Pancreas (tissue), 10 donors: ENCODE results near the gene B4GALNT3. TPM values are rescaled to one million over a fixed set of nuclear protein-coding genes. Genes with fewer than 3 reads are reported as not detected.
A peak's percentile ranks its signal among the peaks of the same experiment; 100 is the strongest.

Source experiments
- ATAC-seq, 4 donors: fragments of 200-7000 bp; cut with Tn5 transposase; one replicate each; pipeline versions ENCODE4 v1.8.0 to v1.9.1; 2020; ENCODE audit warnings: mild to moderate bottlenecking in 4 of 4, moderate library complexity in 4 of 4
- DNase-seq, 6 donors: peaks; one replicate each; pipeline ENCODE4 v3.0.0-alpha.2; 2020
- FAIRE-seq: peaks from 2 replicates; lab custom pipeline; 2012; peaks lifted over from hg19 to GRCh38; lab: Jason Lieb, UNC
- H3K27ac ChIP-seq, 4 donors: fragments of 200-600 bp; sonication (generic); 1 replicate in 3 of 4; 2 replicates in 1 of 4; pipeline versions ENCODE4 v1.5.0 to v1.8.0; 2020
- H3K27me3 ChIP-seq, 4 donors: fragments of 200-600 bp; one replicate each; pipeline ENCODE4 v1.8.0; 2021
- H3K36me3 ChIP-seq, 3 donors: fragments of 200-600 bp; sonication (generic) in 1 of 3; one replicate each; pipeline versions ENCODE4 v1.5.0 to v1.8.0; 2020 to 2021
- H3K4me1 ChIP-seq, 3 donors: fragments of 200-600 bp; one replicate each; pipeline ENCODE4 v1.8.0; 2021
- H3K4me3 ChIP-seq, 4 donors: fragments of 200-600 bp; sonication (generic) in 2 of 4; one replicate each; pipeline versions ENCODE4 v1.5.0 to v1.8.0; 2020 to 2021
- H3K9me3 ChIP-seq, 4 donors: fragments of 200-600 bp; one replicate each; pipeline ENCODE4 v1.8.0; 2021
- CTCF ChIP-seq, 4 donors: fragments of 200-600 bp; sonication (generic) in 3 of 4; IDR thresholded peaks; one replicate each; pipeline versions ENCODE4 v1.5.0 to v1.8.0; 2021; ENCODE audit warnings: antibody characterized with exemption in 4 of 4
- WGBS, 2 donors: extraction: QIAGEN DNeasy Blood & Tissue Kit; methylation state at CpG; one replicate each; pipeline ENCODE4 v1.1.7; 2013; 5-methylcytosine and 5-hydroxymethylcytosine counted together
- intact Hi-C, 3 donors: fragments of 100-400 bp; cut with DNase I; formaldehyde crosslinking; loops; one replicate each; pipeline versions ENCODE4 v1.11.1 to v1.14.2; 2022
- polyA plus RNA-seq, 2 donors: library from polyadenylated mRNA; stranded (reverse); fragments of 200-250 nt; gene quantifications; one replicate each; pipeline ENCODE4 v1.2.3, GENCODE V29; 2013
- total RNA-seq, 6 donors: library from RNA; stranded (reverse); fragmentation: NEBNext Ultra II Directional in 4 of 6; extraction: Animal tissue kit (Norgen Biotek cat#: 25700) in 4 of 6; gene quantifications; one replicate each; pipeline versions ENCODE4 v1.2.1 to v1.2.4, GENCODE V29; 2021 to 2023
- donor health status: healthy with polysubstance abuse.
- donor health status: DM: no; HTN: no; CAD: no; lungs with moderate emphysema.
- donor health status: DM: no; HTN: no; CAD: no.
- donor health status: control.
- donor health status: control.
- donor health status: Bipolar disorder and iron deficiency.
- donor health status: DM: yes; HTN: yes; CAD: no.
- donor health status: DM: no; HTN: no; CAD: no.
- donor health status: DM: no; HTN: no; CAD: no.
- donor health status: DM: yes; HTN: yes; CAD: no.

B4GALNT3 gene
- total and polyA plus RNA-seq, 8 donors, result 3.8 to 19.5 (median 7.7) TPM

GRCh38 chr12:585062-586061 is 125.6 kb downstream of the B4GALNT3 start:
- DNase-seq (no peak), FAIRE-seq (no peak), ATAC-seq (peak in 1 of 4 donors; percentile 32)
- TF ChIP-seq CTCF (IDR thresholded peaks at IDR 0.05), result no peak
- 74 to 78% methylated on average over 27 to 30 of the region's 30 CpGs for WGBS, 2 donors
- intact Hi-C loops, result no loop called here
- Histone ChIP-seq H3K4me1 (peaks cover 0 to 5% (median 2%) of the 10 kb centered on the region in 3 donors), H3K27ac (no peak overlapping the region), H3K9me3 (no peaks in the 10 kb centered on the region), H3K27me3 (no peaks in the 10 kb centered on the region), H3K36me3 (no peaks in the 10 kb centered on the region), H3K4me3 (no peak overlapping the region)

GRCh38 chr12:586318-587071 is 126.8 kb downstream of the B4GALNT3 start:
- H3K4me1 ChIP-seq, result peaks cover 4 to 10% (median 8%) of the 10 kb centered on the region in 3 donors
- intact Hi-C loops, result no loop called here
- FAIRE-seq (no peak), ATAC-seq (no peak), DNase-seq (no peak)
- no peaks in the 10 kb centered on the region for H3K27me3 ChIP-seq
- H3K4me3 ChIP-seq, result no peak overlapping the region
- 90 to 93% methylated on average over 16 of the region's 16 CpGs for WGBS, 2 donors
- no peak for TF ChIP-seq CTCF (IDR thresholded peaks at IDR 0.05)
- H3K27ac ChIP-seq, result no peak overlapping the region
- no peaks in the 10 kb centered on the region for H3K9me3 ChIP-seq
- no peaks in the 10 kb centered on the region for H3K36me3 ChIP-seq

GRCh38 chr12:587132-588023 is 127.6 kb downstream of the B4GALNT3 start:
- 86 to 87% methylated on average over 18 of the region's 18 CpGs for WGBS, 2 donors
- no peak for FAIRE-seq
- no peak for DNase-seq
- no peak overlapping the region for H3K4me3 ChIP-seq
- no peaks in the 10 kb centered on the region for H3K9me3 ChIP-seq
- no peak for TF ChIP-seq CTCF (IDR thresholded peaks at IDR 0.05)
- no peaks in the 10 kb centered on the region for H3K27me3 ChIP-seq
- no peak overlapping the region for H3K27ac ChIP-seq
- no peaks in the 10 kb centered on the region for H3K36me3 ChIP-seq
- no peak for ATAC-seq
- peaks cover 13 to 19% (median 16%) of the 10 kb centered on the region in 3 donors for H3K4me1 ChIP-seq
- intact Hi-C loops, result no loop called here

GRCh38 chr12:588024-588322 is 128.2 kb downstream of the B4GALNT3 start:
- ATAC-seq, result no peak
- DNase-seq, result no peak
- intact Hi-C loops, result no loop called here
- no peak for FAIRE-seq
- H3K27me3 ChIP-seq, result no peaks in the 10 kb centered on the region
- H3K36me3 ChIP-seq, result no peaks in the 10 kb centered on the region
- H3K4me3 ChIP-seq, result no peak overlapping the region
- H3K9me3 ChIP-seq, result no peaks in the 10 kb centered on the region
- no peak for TF ChIP-seq CTCF (IDR thresholded peaks at IDR 0.05)
- H3K27ac ChIP-seq, result no peak overlapping the region
- H3K4me1 ChIP-seq, result peaks cover 15 to 20% (median 19%) of the 10 kb centered on the region in 3 donors
- 88% methylated on average over 9 to 10 of the region's 10 CpGs for WGBS, 2 donors
